OCI-LY1 (cell line): ENCODE measurements around the gene REG4.
"Not testable (repeated sequence)": the region's sequence is repeated elsewhere in the genome, so short reads cannot be mapped to it uniquely, and the experiment has no call there.

Experiments used
- EZH2 ChIP-seq: fragments of 200-600 bp; sonication (generic), shearing (Covaris generic); IDR thresholded peaks from 2 replicates; pipeline ENCODE4 v1.8.0; 2017; ENCODE audit warnings: borderline replicate concordance, mixed run types, mild to moderate bottlenecking, antibody characterized with exemption, low read length, moderate library complexity, mixed read lengths
- TF ChIP-seq, protein P1 (sequence below): fragments of 200-600 bp; sonication (generic), shearing (Covaris generic); IDR thresholded peaks from 2 replicates; pipeline ENCODE4 v1.5.1; 2017; ENCODE audit warnings: mild to moderate bottlenecking, antibody characterized with exemption, low read length, moderate library complexity, mixed read lengths

DNA sequence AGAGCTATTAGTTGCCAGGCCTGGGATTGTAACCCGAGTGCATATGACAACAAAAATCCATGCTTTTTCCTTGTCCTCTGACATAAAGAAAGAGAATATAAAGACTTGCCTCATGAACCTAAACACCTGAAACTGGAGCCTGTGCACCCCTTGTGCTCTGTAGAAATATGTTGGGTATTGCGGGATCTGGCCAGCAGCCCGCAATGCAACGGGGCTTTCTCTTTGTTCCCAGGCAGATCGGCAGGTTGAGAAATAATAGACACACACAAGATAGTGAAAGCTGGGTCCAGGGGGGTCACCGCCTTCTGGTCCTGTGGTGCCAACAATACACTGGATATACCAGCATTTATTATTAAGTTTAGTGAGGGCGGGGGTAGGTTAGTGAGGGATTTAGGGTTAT is 25.2 kb downstream of the REG4 start:
- TF ChIP-seq, protein P1, sequence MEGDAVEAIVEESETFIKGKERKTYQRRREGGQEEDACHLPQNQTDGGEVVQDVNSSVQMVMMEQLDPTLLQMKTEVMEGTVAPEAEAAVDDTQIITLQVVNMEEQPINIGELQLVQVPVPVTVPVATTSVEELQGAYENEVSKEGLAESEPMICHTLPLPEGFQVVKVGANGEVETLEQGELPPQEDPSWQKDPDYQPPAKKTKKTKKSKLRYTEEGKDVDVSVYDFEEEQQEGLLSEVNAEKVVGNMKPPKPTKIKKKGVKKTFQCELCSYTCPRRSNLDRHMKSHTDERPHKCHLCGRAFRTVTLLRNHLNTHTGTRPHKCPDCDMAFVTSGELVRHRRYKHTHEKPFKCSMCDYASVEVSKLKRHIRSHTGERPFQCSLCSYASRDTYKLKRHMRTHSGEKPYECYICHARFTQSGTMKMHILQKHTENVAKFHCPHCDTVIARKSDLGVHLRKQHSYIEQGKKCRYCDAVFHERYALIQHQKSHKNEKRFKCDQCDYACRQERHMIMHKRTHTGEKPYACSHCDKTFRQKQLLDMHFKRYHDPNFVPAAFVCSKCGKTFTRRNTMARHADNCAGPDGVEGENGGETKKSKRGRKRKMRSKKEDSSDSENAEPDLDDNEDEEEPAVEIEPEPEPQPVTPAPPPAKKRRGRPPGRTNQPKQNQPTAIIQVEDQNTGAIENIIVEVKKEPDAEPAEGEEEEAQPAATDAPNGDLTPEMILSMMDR: not testable (repeated sequence)
- TF ChIP-seq EZH2: not testable (repeated sequence)
